ENCODE results near the gene ADGRL3. TPM values are rescaled to one million over a fixed set of nuclear protein-coding genes. Genes with fewer than 3 reads are reported as not detected.

The ADGRL3 gene
- polyA plus RNA-seq (2013, experiment 1 of 2; ENCODE audit: insufficient read length) = 2.6 TPM
- polyA plus RNA-seq (2013, experiment 2 of 2; ENCODE audit: insufficient read length) = 2.9 TPM

- DNase-seq = peak; percentile 47
Measured at GRCh38 chr4:61200187-61200915, at the start of gene ADGRL3. TSS of gene ADGRL3 (plus strand) at chr4:61200326.

GRCh38 chr4:61152433-61152832, 47.7 kb upstream of the ADGRL3 start:
- peak; percentile 5 for DNase-seq

GRCh38 chr4:61160478-61160877, 39.6 kb upstream of the ADGRL3 start:
- DNase-seq = no peak

- peak; percentile 31 for DNase-seq
Measured at GRCh38 chr4:61162116-61162515, 38.0 kb upstream of the ADGRL3 start.

- DNase-seq = no peak
Measured at GRCh38 chr4:61173799-61174198, 26.3 kb upstream of the ADGRL3 start.

GRCh38 chr4:61175495-61175894, 24.6 kb upstream of the ADGRL3 start:
- no peak for DNase-seq

- DNase-seq = no peak
Measured at GRCh38 chr4:61177367-61177766, 22.8 kb upstream of the ADGRL3 start.

GRCh38 chr4:61180405-61180804, 19.7 kb upstream of the ADGRL3 start:
- no peak for DNase-seq

GRCh38 chr4:61182915-61183314, 17.2 kb upstream of the ADGRL3 start:
- DNase-seq = no peak

GRCh38 chr4:61185288-61185687, 14.8 kb upstream of the ADGRL3 start:
- no peak for DNase-seq

- no peak for DNase-seq
Measured at GRCh38 chr4:61192392-61192791, 7.7 kb upstream of the ADGRL3 start.

GRCh38 chr4:61193863-61194262, 6.3 kb upstream of the ADGRL3 start:
- no peak for DNase-seq

- DNase-seq = no peak
Measured at GRCh38 chr4:61194571-61194970, 5.6 kb upstream of the ADGRL3 start.

GRCh38 chr4:61195101-61195500, 5.0 kb upstream of the ADGRL3 start:
- peak; percentile 23 for DNase-seq

- no peak for DNase-seq
Measured at GRCh38 chr4:61198686-61199085, 1.4 kb upstream of the ADGRL3 start.

- no peak for DNase-seq
Measured at GRCh38 chr4:61199873-61200186, 296 bp upstream of the ADGRL3 start.

GRCh38 chr4:61200916-61201526, 895 bp downstream of the ADGRL3 start:
- peak; percentile 47 for DNase-seq

- no peak for DNase-seq
Measured at GRCh38 chr4:61201561-61201960, 1.4 kb downstream of the ADGRL3 start.

- peak; percentile 19 for DNase-seq
Measured at GRCh38 chr4:61201961-61202637, 2.0 kb downstream of the ADGRL3 start.

- DNase-seq = no peak
Measured at GRCh38 chr4:61202638-61203435, 2.7 kb downstream of the ADGRL3 start.

GRCh38 chr4:61203436-61203790, 3.3 kb downstream of the ADGRL3 start:
- no peak for DNase-seq

- peak; percentile 64 for DNase-seq
Measured at GRCh38 chr4:61204353-61205060, 4.4 kb downstream of the ADGRL3 start.

All from fibroblast of skin of scalp (primary cell).